ENCODE measurements around the gene THSD8. TPM values are rescaled to one million over a fixed set of nuclear protein-coding genes. Genes with fewer than 3 reads are reported as not detected.
"Not testable (repeated sequence)": the region's sequence is repeated elsewhere in the genome, so short reads cannot be mapped to it uniquely, and the experiment has no call there.

Gene THSD8
- total RNA-seq, 1 donor from 2014 or later: 0.13 TPM

- no peak for DNase-seq (ENCODE audit: low read depth, low spot score)
Observed at GRCh38 chr19:12792051-12792852, 9.6 kb upstream of the THSD8 start.

DNA sequence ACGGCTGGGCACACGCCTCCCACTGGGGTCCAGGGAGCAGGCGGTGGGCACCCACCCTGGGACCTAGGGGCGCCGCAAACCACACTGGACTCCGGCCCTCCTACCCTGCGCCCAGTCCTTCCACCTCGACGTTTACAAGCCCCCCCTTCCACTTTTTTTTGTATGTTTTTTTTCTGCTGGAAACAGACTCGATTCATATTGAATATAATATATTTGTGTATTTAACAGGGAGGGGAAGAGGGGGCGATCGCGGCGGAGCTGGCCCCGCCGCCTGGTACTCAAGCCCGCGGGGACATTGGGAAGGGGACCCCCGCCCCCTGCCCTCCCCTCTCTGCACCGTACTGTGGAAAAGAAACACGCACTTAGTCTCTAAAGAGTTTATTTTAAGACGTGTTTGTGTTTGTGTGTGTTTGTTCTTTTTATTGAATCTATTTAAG, 9.0 kb upstream of the THSD8 start:
- DNase-seq (ENCODE audit: low read depth, low spot score): no peak

- peak; percentile 75 for DNase-seq (ENCODE audit: low read depth, low spot score)
Observed at GRCh38 chr19:12793290-12794195, 8.3 kb upstream of the THSD8 start.

GRCh38 chr19:12794196-12794941, 7.5 kb upstream of the THSD8 start:
- no peak for DNase-seq (ENCODE audit: low read depth, low spot score)

DNA sequence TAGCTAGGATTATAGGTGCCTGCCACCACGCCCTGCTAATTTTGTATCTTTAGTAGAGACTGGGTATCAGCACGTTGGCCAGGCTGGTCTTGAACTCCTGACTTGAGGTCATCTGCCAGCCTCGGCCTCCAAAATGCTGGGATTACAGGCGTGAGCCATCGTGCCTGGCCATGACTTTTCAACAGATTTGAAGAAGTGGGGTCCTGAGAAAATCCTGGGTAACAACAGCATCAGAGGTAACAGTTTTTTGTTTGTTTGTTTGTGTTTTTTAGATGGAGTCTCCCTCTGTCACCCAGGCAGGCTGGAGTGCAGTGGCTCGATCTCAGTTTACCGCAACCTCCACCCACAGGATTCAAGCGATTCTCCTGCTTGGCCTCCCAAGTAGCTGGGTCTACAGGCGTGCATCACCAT, 6.9 kb upstream of the THSD8 start:
- no peak for DNase-seq (ENCODE audit: low read depth, low spot score)

- DNase-seq (ENCODE audit: low read depth, low spot score): peak; percentile 43
Observed at GRCh38 chr19:12796146-12797071, 5.5 kb upstream of the THSD8 start.

GRCh38 chr19:12797141-12797587, 4.7 kb upstream of the THSD8 start:
- no peak for DNase-seq (ENCODE audit: low read depth, low spot score)

DNA sequence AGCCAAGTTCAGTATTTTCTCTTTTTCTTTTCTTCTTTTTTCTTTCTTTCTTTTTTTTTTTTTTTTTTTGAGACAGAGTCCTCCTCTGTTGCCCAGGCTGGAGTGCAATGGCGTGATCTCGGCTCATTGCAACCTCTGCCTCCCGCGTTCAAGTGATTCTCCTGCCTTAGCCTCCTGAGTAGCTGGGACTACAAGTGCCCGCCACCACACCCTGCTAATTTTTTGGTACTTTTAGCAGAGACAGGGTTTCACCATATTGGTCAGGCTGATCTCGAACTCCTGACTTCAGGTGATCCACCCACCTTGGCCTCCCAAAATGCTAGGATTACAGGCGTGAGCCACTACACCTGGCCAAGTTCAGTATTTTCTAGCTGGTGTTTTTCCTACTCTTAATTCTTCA, 4.3 kb upstream of the THSD8 start:
- DNase-seq (ENCODE audit: low read depth, low spot score): not testable (repeated sequence)

DNA sequence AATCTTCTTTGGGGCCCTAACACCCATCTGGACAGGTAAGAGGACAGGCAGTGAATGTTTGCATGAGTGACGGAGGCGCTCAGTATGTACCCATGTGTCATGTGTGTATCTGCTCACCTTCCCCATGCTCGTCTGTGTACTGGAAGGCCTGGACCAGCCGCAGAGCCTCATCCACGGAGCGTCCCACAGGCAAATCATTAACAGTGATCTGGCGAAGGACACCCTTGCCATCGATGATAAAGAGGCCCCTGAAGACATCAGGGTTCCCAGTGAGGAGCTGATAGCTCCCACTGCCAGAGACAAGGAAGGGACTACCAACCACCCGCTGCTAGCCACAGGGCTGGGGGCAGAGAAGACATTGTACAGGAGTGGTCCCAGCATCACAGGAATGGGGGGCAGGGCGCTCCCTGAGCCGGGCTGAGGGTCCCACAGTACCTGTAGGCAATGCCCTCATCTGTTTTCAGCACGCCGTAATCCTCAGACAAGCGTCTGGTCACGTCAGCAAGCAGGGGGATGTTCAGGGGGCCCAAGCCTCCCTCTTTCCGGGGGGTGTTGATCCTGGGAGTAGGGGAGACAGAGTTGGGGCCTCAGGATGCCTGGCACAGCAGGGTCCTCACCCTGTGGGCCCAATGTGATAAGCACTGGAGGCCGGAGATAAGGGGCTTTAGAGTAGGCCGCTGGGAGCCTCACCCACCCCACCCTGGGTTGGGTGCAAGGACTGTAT, 2.0 kb upstream of the THSD8 start:
- no peak for DNase-seq (ENCODE audit: low read depth, low spot score)

DNA sequence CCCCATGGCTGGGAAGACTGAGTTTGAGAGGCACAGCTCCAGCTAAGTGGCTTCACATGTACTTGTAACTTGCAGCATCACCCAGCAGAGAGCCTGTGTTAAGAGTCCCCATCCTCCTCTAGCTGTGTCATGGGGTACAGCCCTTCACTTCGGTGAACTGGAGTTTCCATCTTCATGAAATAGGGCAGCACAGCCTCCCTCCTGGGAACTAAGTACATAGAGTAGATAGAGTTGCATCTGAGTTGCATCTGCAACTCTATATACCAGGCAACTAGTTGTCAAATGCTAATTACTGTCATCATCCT, 1.5 kb upstream of the THSD8 start:
- DNase-seq (ENCODE audit: low read depth, low spot score): no peak

DNA sequence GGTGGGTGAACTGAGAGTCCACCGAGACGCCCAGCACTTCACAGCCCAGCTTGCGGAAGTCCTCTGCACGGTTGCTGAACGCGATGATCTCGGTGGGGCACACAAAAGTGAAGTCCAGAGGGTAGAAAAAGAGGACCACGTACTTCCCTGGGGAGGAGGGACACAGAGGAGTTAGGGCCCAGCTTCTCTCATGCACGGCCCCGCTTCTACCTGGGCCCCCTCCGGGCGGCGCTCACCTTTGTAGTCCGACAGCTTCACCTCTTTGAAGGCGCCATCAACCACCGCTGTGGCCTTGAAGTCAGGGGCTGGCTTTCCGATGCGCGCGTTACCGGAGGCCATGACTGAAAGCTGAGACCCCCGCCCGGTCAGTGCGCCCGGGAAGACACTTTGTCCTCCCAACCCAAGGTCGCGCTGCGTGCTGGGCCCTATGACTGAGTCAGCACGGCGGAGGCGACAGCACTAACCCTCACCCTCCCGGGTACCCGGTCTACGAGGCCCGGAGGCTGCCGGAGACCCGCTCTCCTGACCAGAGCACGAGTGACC, 875 bp upstream of the THSD8 start:
- DNase-seq (ENCODE audit: low read depth, low spot score): no peak

- no peak for DNase-seq (ENCODE audit: low read depth, low spot score)
Observed at GRCh38 chr19:12802267-12803106, 618 bp downstream of the THSD8 start.

DNA sequence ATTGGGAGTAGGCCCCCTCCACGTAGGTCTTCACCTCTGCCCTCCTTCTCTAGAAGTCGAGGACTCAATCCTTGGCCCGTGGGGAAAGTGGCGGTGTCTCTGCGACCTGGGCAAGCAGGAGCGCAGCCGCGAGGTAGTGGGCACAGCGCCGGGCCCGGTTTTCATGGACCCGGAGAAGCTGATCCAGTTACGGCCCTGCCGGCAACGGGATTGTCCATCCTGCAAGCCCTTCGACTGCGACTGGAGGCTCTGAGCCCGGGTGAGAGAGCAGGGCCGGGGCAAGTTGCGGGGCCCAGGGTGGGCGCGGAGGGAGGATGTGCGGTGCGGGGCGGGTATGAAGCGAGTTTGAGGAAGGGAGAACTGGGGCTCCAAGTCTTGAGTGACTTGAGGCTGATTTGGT, 2.2 kb downstream of the THSD8 start:
- no peak for DNase-seq (ENCODE audit: low read depth, low spot score)

DNA sequence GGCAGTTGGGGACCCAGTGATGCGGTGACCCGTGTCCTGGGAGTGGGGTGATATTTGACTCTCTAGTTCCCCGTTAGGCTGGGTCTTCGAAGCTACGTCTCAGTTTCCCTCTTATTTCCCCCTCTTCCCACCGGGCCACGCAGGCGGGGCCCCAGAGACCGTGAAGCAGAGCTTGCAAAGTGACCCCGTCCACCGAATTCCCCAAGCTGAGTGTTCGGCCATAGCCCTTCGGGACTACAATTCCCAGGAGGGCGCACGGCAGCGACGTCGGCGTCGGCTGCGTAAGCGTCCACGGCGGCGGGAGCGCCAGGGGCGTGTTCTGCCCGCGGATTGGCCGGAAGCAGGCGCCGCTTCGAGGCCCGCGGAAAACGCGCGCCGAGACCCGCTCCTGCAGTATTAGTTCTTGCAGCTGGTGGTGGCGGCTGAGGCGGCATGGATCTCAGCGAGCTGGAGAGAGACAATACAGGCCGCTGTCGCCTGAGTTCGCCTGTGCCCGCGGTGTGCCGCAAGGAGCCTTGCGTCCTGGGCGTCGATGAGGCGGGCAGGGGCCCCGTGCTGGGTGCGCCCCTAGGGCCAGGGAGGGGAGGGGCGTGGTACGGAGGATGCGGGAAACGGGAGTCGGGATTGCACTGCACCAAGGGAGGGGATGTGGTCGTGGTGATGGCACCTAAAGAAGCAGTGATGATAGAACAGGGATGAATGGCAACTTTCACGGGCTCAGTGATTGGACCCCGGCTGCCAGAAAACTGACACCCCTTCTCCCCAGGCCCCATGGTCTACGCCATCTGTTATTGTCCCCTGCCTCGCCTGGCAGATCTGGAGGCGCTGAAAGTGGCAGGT, 4.6 kb downstream of the THSD8 start, which contains the start of gene RNASEH2A:
Gene RNASEH2A (plus strand): TSS at position 343 of the 840 bp plus-strand sequence. CDS start 90 bp downstream, at position 433.
- DNase-seq (ENCODE audit: low read depth, low spot score): peak; percentile 59

GRCh38 chr19:12815088-12815487, 13.2 kb downstream of the THSD8 start:
- no peak for DNase-seq (ENCODE audit: low read depth, low spot score)

GRCh38 chr19:12817188-12817587, 15.3 kb downstream of the THSD8 start:
- DNase-seq (ENCODE audit: low read depth, low spot score): not testable (repeated sequence)

DNA sequence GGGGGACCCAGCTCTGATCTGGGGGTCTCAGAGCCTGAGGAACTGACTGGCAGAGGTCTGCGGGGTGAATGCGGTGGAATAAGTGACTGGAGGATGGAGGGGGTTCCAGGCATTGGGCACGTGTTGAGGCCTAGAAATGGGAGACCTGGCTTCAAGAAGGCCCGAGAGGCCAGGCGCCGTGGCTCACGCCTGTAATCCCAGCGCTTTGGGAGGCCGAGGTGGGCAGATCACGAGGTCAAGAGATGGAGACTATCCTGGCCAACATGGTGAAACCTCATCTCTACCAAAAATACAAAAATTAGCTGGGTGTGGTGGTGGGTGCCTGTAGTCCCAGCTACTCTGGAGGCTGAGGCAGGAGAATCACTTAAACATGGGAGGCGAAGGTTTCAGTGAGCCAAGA, 15.9 kb downstream of the THSD8 start:
- DNase-seq (ENCODE audit: low read depth, low spot score): not testable (repeated sequence)

- DNase-seq (ENCODE audit: low read depth, low spot score): no peak
Observed at GRCh38 chr19:12821761-12822160, 19.9 kb downstream of the THSD8 start.

All from pulmonary artery endothelial cell (primary cell).